ENCODE data around the gene PRKCA.

PRKCA gene

GRCh38 chr17:66810951-66811682 lies 508.7 kb downstream of the PRKCA start:
- no peak for DNase-seq (ENCODE audit: low spot score)

- no peak for DNase-seq (ENCODE audit: low spot score)
These were observed 509.3 kb downstream of the PRKCA start for GRCh38 chr17:66811683-66812054.

GRCh38 chr17:66812571-66812970 lies 510.2 kb downstream of the PRKCA start:
- no peak for DNase-seq (ENCODE audit: low spot score)

GRCh38 chr17:66813296-66813695 lies 510.9 kb downstream of the PRKCA start:
- no peak for DNase-seq (ENCODE audit: low spot score)

- no peak for DNase-seq (ENCODE audit: low spot score)
These were observed 511.6 kb downstream of the PRKCA start for GRCh38 chr17:66814026-66814425.

GRCh38 chr17:66814570-66814969 lies 512.2 kb downstream of the PRKCA start:
- no peak for DNase-seq (ENCODE audit: low spot score)

GRCh38 chr17:66817750-66818149 lies 515.3 kb downstream of the PRKCA start:
- DNase-seq (ENCODE audit: low spot score): no peak

- no peak for DNase-seq (ENCODE audit: low spot score)
These were observed 517.1 kb downstream of the PRKCA start for GRCh38 chr17:66819466-66819865.

- DNase-seq (ENCODE audit: low spot score): no peak
These were observed 519.6 kb downstream of the PRKCA start for GRCh38 chr17:66822009-66822408.

GRCh38 chr17:66826856-66827255 lies 524.4 kb downstream of the PRKCA start:
- no peak for DNase-seq (ENCODE audit: low spot score)

- peak; percentile 66 for DNase-seq (ENCODE audit: low spot score)
These were observed 527.0 kb downstream of the PRKCA start for GRCh38 chr17:66829386-66829864.

GRCh38 chr17:66829883-66830282 lies 527.5 kb downstream of the PRKCA start:
- DNase-seq (ENCODE audit: low spot score): no peak

- DNase-seq (ENCODE audit: low spot score): no peak
These were observed 528.0 kb downstream of the PRKCA start for GRCh38 chr17:66830451-66830850.

- DNase-seq (ENCODE audit: low spot score): no peak
These were observed 529.2 kb downstream of the PRKCA start for GRCh38 chr17:66831383-66832210.

GRCh38 chr17:66833201-66833600 lies 530.8 kb downstream of the PRKCA start:
- no peak for DNase-seq (ENCODE audit: low spot score)

GRCh38 chr17:66834426-66834918 lies 532.1 kb downstream of the PRKCA start:
- no peak for DNase-seq (ENCODE audit: low spot score)

- DNase-seq (ENCODE audit: low spot score): peak; percentile 43
These were observed 532.6 kb downstream of the PRKCA start, which contains the start of gene CACNG5 for GRCh38 chr17:66834919-66835454. CACNG5 (plus strand) TSS chr17:66835117; CDS start chr17:66877333, 42,216 bp downstream.

- no peak for DNase-seq (ENCODE audit: low spot score)
These were observed 533.1 kb downstream of the PRKCA start for GRCh38 chr17:66835476-66835875.

GRCh38 chr17:66836063-66837005 lies 533.9 kb downstream of the PRKCA start:
- no peak for DNase-seq (ENCODE audit: low spot score)

GRCh38 chr17:66837226-66837625 lies 534.8 kb downstream of the PRKCA start:
- no peak for DNase-seq (ENCODE audit: low spot score)

GRCh38 chr17:66837885-66838665 lies 535.7 kb downstream of the PRKCA start:
- DNase-seq (ENCODE audit: low spot score): no peak

Data from HuH-7.5 (cell line).